Endothelial cell of umbilical vein (primary cell): ENCODE results near the gene EMC8. TPM values are rescaled to one million over a fixed set of nuclear protein-coding genes. Genes with fewer than 3 reads are reported as not detected.

Source experiments
- BruUV-seq: library from RNA; stranded (reverse); fragments of 400-500 nt; replicated peaks from 2 replicates; lab custom pipeline; 2021; lab: Mats Ljungman, UMichigan
- CTCF ChIA-PET: fragments of 300-600, 350-600 bp; sonication (Branson Sonifier 250); formaldehyde crosslinking; loops from one replicate; lab custom pipeline; 2021; ENCODE audit warnings: antibody characterized with exemption, inconsistent platforms; lab: Charles Lee
- POLR2A ChIA-PET: fragments of 300-600, 350-600 bp; sonication (Branson Sonifier 250); formaldehyde crosslinking; loops from one replicate; lab custom pipeline; 2021; ENCODE audit warnings: antibody characterized with exemption, inconsistent platforms; lab: Charles Lee
- DNase-seq: peaks from one replicate; pipeline ENCODE4 v3.0.0-alpha.2; 2011; ENCODE audit warnings: low read depth, low spot score
- FAIRE-seq: peaks from 2 replicates; lab custom pipeline; 2011; peaks lifted over from hg19 to GRCh38; lab: Jason Lieb, UNC
- H2AFZ ChIP-seq: 2 replicates; pipeline ENCODE4 v1.6.0; 2012; ENCODE audit warnings: low read depth, low read length, control low read depth, inconsistent platforms
- H3K27ac ChIP-seq: 2 replicates; pipeline ENCODE4 v1.5.1; 2011; ENCODE audit warnings: low read depth, mild to moderate bottlenecking, control low read depth, low read length, moderate library complexity; ENCODE audit not compliant: insufficient read depth
- H3K27me3 ChIP-seq, 2 experiments: 2 replicates each; pipeline versions ENCODE4 v1.6.0 to v1.6.1; 2011; ENCODE audit warnings: low read length in 2 of 2, mixed read lengths in 1 of 2; ENCODE audit not compliant: control insufficient read depth in 2 of 2, insufficient read depth in 2 of 2
- H3K36me3 ChIP-seq, 2 experiments: 2 replicates in 1 of 2; 3 replicates in 1 of 2; pipeline ENCODE4 v1.5.1; 2011; ENCODE audit warnings: low read length in 2 of 2, mild to moderate bottlenecking in 1 of 2, moderate library complexity in 1 of 2; ENCODE audit not compliant: control insufficient read depth in 2 of 2, insufficient read depth in 2 of 2; ENCODE audit errors: extremely low read depth in 1 of 2
- H3K4me1 ChIP-seq: 3 replicates; pipeline ENCODE4 v1.5.1; 2011; ENCODE audit warnings: mild to moderate bottlenecking, low read length; ENCODE audit not compliant: control insufficient read depth, insufficient read depth; ENCODE audit errors: extremely low read depth
- H3K4me2 ChIP-seq: 2 replicates; pipeline ENCODE4 v1.6.1; 2011; ENCODE audit warnings: low read length, control low read depth, mixed read lengths; ENCODE audit not compliant: insufficient read depth
- H3K4me3 ChIP-seq, 3 experiments: fragments of 200-600 bp in 1 of 3; sonication (generic), shearing (Covaris generic) in 1 of 3; replicated peaks in 1 of 3; 2 replicates each; pipeline ENCODE4 v1.5.1; 2011 to 2016; ENCODE audit warnings: control low read depth in 3 of 3, low read length in 3 of 3, mild to moderate bottlenecking in 2 of 3, inconsistent platforms in 1 of 3, low read depth in 1 of 3, moderate library complexity in 1 of 3; ENCODE audit not compliant: insufficient read depth in 1 of 3
- H3K79me2 ChIP-seq: 2 replicates; pipeline ENCODE4 v1.6.0; 2012; ENCODE audit warnings: low read length, inconsistent platforms; ENCODE audit not compliant: control insufficient read depth, insufficient read depth
- H3K9ac ChIP-seq: replicated peaks from 2 replicates; pipeline ENCODE3; 2011; ENCODE audit warnings: low read length, control low read depth; ENCODE audit not compliant: insufficient read depth; ENCODE audit errors: extremely low read depth
- H3K9me1 ChIP-seq: replicated peaks from 3 replicates; pipeline ENCODE4 v1.6.0; 2011; ENCODE audit warnings: mild to moderate bottlenecking, low read length; ENCODE audit not compliant: control insufficient read depth, insufficient read depth; ENCODE audit errors: extremely low read depth
- H3K9me3 ChIP-seq: replicated peaks from 2 replicates; pipeline ENCODE4 v1.5.1; 2012; ENCODE audit warnings: low read length, inconsistent platforms; ENCODE audit not compliant: control insufficient read depth, insufficient read depth
- H4K20me1 ChIP-seq: replicated peaks from 2 replicates; pipeline ENCODE3; 2011; ENCODE audit warnings: mild to moderate bottlenecking, low read length; ENCODE audit not compliant: control insufficient read depth, insufficient read depth; ENCODE audit errors: extremely low read depth
- EZH2 ChIP-seq: IDR thresholded peaks from 2 replicates; pipeline ENCODE4 v1.6.1; 2012; ENCODE audit warnings: borderline replicate concordance, low read depth, mild to moderate bottlenecking, moderate library complexity, low read length, inconsistent platforms; ENCODE audit not compliant: severe bottlenecking
- FOS ChIP-seq: IDR thresholded peaks from 2 replicates; pipeline ENCODE4 v1.6.1; 2011; ENCODE audit warnings: mild to moderate bottlenecking, low read length, moderate library complexity, borderline replicate concordance; ENCODE audit not compliant: insufficient read depth
- GATA2 ChIP-seq: IDR thresholded peaks from 2 replicates; pipeline ENCODE4 v1.7.0; 2011; ENCODE audit warnings: low read depth, mild to moderate bottlenecking, moderate library complexity, mixed read lengths, low read length; ENCODE audit not compliant: insufficient read length, insufficient read depth
- JUN ChIP-seq: IDR thresholded peaks from 2 replicates; pipeline ENCODE4 v1.6.1; 2011; ENCODE audit warnings: borderline replicate concordance, low read depth; ENCODE audit not compliant: insufficient read length, insufficient read depth
- MYC ChIP-seq: IDR thresholded peaks from one replicate; pipeline ENCODE4 v1.6.1; 2011; ENCODE audit warnings: mild to moderate bottlenecking, low read depth, low read length
- POLR2A ChIP-seq: IDR thresholded peaks from 2 replicates; pipeline ENCODE4 v1.6.1; 2012; ENCODE audit warnings: low read depth, mild to moderate bottlenecking, control low read depth, low read length
- POLR2AphosphoS5 ChIP-seq: IDR thresholded peaks from 2 replicates; pipeline ENCODE4 v1.6.1; 2012; ENCODE audit warnings: low read depth, mild to moderate bottlenecking, control low read depth, low read length, moderate library complexity; ENCODE audit not compliant: insufficient read depth
- dilution Hi-C: fragments of 300-500 bp; cut with MboI; formaldehyde crosslinking; loops from one replicate; pipeline ENCODE4 v1.15.0; 2019; ENCODE audit warnings: low sequenced_read_pairs; ENCODE audit not compliant: extremely low pct_ligation_motif_present
- intact Hi-C: fragments of 100-400 bp; cut with micrococcal nuclease; formaldehyde crosslinking; loops from one replicate; pipeline ENCODE4 v1.10.0; 2022
- polyA plus RNA-seq, 4 experiments: library from polyadenylated mRNA; depleted of rRNA in 3 of 4; stranded (reverse) in 3 of 4; unstranded in 1 of 4; fragments of >200 nt; gene quantifications; 2 replicates each; pipeline versions ENCODE4 v1.2.1 to v1.2.3, GENCODE V29; 2011 to 2012; ENCODE audit warnings: missing spikeins in 1 of 4
- total RNA-seq: library from RNA; stranded (reverse); gene quantifications from 2 replicates; pipeline ENCODE4 v1.2.3, GENCODE V29; 2021
- TF ChIP-seq, protein P1 (sequence below): IDR thresholded peaks from 2 replicates; pipeline ENCODE4 v1.6.1; 2011; ENCODE audit not compliant: insufficient read depth, insufficient read length
- TF ChIP-seq, protein P2 (sequence below), 2 donors: IDR thresholded peaks; 1 replicate in 1 of 2; 2 replicates in 1 of 2; pipeline ENCODE4 v1.5.1; 2011; ENCODE audit warnings: low read length in 2 of 2, mild to moderate bottlenecking in 2 of 2, moderate library complexity in 2 of 2, control low read depth in 1 of 2, inconsistent platforms in 1 of 2, low read depth in 1 of 2; ENCODE audit not compliant: insufficient read depth in 1 of 2; ENCODE audit errors: extremely low read depth in 1 of 2

The EMC8 gene
- total and polyA plus RNA-seq, 2 donors (not counting 3 experiments of a cell fraction or from before 2014, with no cell fraction given), result 51.2 to 59.6 TPM

- no peak overlapping the region for H3K9ac ChIP-seq
- no peak overlapping the region for H3K4me2 ChIP-seq
- POLR2A ChIA-PET, result no interaction called here
- H3K9me1 ChIP-seq, result no peaks in the 10 kb centered on the region
- no peaks in the 10 kb centered on the region for H3K27me3 ChIP-seq
- no peaks in the 10 kb centered on the region for H3K4me1 ChIP-seq
- no TSS peak for BruUV-seq
- no peak for TF ChIP-seq MYC
- no peak for TF ChIP-seq JUN
- no peak for TF ChIP-seq EZH2
- TF ChIP-seq, protein P1, sequence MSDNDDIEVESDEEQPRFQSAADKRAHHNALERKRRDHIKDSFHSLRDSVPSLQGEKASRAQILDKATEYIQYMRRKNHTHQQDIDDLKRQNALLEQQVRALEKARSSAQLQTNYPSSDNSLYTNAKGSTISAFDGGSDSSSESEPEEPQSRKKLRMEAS, result no peak
- TF ChIP-seq GATA2, result no peak
- no peak for TF ChIP-seq POLR2AphosphoS5
- no peak for TF ChIP-seq POLR2A
- no peak for TF ChIP-seq FOS
- TF ChIP-seq, protein P2, sequence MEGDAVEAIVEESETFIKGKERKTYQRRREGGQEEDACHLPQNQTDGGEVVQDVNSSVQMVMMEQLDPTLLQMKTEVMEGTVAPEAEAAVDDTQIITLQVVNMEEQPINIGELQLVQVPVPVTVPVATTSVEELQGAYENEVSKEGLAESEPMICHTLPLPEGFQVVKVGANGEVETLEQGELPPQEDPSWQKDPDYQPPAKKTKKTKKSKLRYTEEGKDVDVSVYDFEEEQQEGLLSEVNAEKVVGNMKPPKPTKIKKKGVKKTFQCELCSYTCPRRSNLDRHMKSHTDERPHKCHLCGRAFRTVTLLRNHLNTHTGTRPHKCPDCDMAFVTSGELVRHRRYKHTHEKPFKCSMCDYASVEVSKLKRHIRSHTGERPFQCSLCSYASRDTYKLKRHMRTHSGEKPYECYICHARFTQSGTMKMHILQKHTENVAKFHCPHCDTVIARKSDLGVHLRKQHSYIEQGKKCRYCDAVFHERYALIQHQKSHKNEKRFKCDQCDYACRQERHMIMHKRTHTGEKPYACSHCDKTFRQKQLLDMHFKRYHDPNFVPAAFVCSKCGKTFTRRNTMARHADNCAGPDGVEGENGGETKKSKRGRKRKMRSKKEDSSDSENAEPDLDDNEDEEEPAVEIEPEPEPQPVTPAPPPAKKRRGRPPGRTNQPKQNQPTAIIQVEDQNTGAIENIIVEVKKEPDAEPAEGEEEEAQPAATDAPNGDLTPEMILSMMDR (IDR thresholded peaks at IDR 0.05; ENCODE audit: extremely low read depth in 1 of 2, insufficient read depth in 1 of 2, low read depth in 1 of 2, low read length in 2 of 2), result no peak
- FAIRE-seq, result no peak
- no peaks in the 10 kb centered on the region for H3K9me3 ChIP-seq
- DNase-seq, result no peak
- CTCF ChIA-PET, result interaction anchor here (8.2 kb wide), 1 partner anchor 162 kb away, joined by 564 read pairs; no protein-coding TSS in a partner anchor
- H3K27ac ChIP-seq, result no peak overlapping the region
- no peak overlapping the region for H3K4me3 ChIP-seq
- intact Hi-C loops, result no loop called here
- H4K20me1 ChIP-seq, result no peaks in the 10 kb centered on the region
- dilution Hi-C loops, result no loop called here
- no peaks in the 10 kb centered on the region for H3K36me3 ChIP-seq
- no peaks in the 10 kb centered on the region for H3K79me2 ChIP-seq
- H2AFZ ChIP-seq, result no peak overlapping the region
Observed at GRCh38 chr16:85825326-85825725, 26.0 kb upstream of the EMC8 start.
